AG10803 (cell line): ENCODE data around the gene UBR7.
"Not testable (repeated sequence)": the region's sequence is repeated elsewhere in the genome, so short reads cannot be mapped to it uniquely, and the experiment has no call there.

ENCODE experiments used
- DNase-seq: peaks from one replicate; pipeline ENCODE4 v3.0.0; 2010; ENCODE audit warnings: low read depth
- H3K4me3 ChIP-seq: 2 replicates; pipeline ENCODE4 v1.5.1; 2011; ENCODE audit warnings: mild to moderate bottlenecking, low read length, control low read depth
- TF ChIP-seq, protein P1 (sequence below): conservative IDR thresholded peaks from 2 replicates; pipeline ENCODE4 v1.5.1; 2011; ENCODE audit warnings: mild to moderate bottlenecking, low read length, control low read depth, inconsistent platforms

UBR7 gene

DNA sequence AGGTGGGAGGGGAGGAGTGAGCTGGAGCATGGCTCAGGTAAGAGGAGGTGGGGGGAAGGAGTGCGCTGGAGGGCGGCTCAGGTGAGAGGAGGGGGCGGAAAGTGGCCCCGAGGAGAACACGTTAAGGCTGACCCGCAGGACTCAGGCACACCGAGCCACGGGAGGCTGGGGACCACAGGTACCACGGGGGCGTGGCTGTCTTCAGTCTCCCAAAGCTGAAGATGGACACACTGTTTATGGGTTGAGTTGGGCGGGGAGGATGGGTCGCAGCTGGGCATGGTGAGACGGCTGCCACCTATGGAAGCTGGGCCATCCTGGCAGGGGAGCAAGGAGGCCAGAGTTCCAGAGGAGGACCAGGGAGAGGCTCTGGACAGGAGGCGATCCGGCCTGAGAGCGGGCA lies 23.5 kb downstream of the UBR7 start:
- TF ChIP-seq, protein P1, sequence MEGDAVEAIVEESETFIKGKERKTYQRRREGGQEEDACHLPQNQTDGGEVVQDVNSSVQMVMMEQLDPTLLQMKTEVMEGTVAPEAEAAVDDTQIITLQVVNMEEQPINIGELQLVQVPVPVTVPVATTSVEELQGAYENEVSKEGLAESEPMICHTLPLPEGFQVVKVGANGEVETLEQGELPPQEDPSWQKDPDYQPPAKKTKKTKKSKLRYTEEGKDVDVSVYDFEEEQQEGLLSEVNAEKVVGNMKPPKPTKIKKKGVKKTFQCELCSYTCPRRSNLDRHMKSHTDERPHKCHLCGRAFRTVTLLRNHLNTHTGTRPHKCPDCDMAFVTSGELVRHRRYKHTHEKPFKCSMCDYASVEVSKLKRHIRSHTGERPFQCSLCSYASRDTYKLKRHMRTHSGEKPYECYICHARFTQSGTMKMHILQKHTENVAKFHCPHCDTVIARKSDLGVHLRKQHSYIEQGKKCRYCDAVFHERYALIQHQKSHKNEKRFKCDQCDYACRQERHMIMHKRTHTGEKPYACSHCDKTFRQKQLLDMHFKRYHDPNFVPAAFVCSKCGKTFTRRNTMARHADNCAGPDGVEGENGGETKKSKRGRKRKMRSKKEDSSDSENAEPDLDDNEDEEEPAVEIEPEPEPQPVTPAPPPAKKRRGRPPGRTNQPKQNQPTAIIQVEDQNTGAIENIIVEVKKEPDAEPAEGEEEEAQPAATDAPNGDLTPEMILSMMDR: no peak
- no peak for DNase-seq
- H3K4me3 ChIP-seq: no peak overlapping the region

DNA sequence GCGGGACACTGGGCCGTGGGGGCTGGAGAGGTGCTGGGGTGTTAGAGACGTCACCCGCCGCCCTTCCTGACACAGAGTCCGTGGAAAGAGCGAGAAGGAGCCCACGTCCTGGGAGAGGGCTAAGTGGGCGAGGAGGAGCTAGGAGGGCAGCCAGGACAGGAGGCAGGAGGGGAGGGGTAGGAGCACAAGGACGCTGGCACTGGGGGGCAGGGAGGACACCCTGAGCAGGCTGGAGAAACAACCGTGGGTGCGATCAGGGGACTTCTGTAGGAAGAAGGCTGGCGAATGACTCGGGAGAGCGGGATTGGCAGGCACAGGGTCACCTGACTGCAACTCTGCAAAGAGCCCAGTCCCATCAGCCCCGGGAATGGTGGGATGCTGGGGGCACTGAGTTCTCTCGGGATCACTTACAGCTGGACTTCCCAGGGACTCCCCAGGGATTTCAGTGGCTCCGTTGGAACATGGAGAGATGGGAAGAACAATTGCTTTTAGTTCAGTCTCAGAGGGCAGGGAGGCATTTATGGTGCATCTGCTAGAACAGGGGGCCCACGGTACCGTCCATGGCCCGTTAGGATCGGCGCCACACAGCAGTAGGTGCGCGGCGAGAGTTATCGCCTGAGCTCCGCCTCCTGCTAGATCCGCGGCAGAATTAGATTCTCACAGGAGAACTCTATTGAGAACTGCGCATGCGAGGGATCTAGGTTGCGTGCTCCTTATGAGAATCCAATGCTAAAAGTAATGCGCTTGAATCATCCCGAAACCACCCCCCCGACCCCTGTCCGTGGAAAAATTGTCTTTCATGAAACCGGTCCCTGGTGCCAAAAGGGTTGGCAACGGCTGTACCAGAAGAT lies 24.3 kb downstream of the UBR7 start:
- DNase-seq: peak; percentile 34
- peak overlapping the region; percentile 63 for H3K4me3 ChIP-seq
- TF ChIP-seq, protein P1: no peak

DNA sequence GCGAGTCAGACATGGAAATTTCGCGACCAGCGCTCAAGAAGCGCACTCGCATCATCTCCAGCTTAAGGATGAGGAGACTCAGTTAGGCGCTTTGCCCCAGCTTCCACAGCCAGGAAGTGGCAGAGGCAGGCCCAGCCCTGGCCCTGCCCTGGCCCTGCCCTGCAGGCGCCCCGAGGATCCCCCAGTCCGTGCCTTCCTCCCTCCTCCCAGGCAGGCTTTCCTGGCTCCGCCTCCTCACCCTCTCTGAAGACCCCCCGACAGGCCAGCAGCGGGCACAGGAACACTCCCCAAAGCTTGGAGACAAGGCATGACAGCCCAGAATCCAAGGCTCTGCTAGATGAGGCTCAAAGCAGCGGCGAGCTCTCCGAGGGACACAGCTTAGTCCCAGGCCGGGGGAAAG lies 25.1 kb downstream of the UBR7 start:
- peak overlapping the region; percentile 63 for H3K4me3 ChIP-seq
- no peak for DNase-seq
- TF ChIP-seq, protein P1: no peak

DNA sequence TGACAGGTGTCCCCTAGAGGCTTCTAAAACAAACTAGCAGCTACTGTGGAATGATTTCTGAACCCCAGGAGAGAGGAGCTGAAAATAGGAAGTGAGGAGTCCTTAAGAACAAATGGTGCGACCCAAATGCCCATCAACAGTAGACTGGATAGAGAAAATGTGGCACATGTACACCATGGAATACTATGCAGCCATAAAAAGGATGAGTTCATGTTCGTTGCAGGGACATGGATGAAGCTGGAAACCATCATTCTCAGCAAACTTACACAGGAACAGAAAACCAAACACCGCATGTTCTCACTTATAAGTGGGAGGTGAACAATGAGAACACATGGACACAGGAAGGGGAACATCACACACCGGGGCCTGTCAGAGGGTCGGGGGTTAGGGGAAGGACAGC lies 26.0 kb downstream of the UBR7 start:
- not testable (repeated sequence) for DNase-seq, H3K4me3 ChIP-seq

DNA sequence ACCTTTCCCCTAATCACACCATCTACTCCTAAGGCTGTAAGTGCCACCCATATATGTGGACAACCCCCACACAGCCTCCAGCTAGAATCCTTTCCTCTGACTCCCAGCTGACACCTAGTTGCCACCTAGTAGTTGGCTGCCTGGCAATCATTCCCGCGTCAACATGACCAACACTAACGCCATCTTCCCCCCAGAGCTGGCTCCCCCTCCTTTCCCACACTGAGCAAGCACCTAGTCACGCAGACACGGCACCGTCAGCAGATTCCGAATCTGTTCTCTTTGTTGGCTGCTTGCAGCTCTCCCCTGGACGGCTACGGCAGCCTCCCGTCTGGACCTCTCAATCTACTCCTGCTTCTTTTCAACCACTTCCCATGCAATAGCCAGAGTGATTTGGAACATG lies 27.7 kb downstream of the UBR7 start:
- TF ChIP-seq, protein P1: no peak
- H3K4me3 ChIP-seq: no peak overlapping the region
- peak; percentile 76 for DNase-seq

DNA sequence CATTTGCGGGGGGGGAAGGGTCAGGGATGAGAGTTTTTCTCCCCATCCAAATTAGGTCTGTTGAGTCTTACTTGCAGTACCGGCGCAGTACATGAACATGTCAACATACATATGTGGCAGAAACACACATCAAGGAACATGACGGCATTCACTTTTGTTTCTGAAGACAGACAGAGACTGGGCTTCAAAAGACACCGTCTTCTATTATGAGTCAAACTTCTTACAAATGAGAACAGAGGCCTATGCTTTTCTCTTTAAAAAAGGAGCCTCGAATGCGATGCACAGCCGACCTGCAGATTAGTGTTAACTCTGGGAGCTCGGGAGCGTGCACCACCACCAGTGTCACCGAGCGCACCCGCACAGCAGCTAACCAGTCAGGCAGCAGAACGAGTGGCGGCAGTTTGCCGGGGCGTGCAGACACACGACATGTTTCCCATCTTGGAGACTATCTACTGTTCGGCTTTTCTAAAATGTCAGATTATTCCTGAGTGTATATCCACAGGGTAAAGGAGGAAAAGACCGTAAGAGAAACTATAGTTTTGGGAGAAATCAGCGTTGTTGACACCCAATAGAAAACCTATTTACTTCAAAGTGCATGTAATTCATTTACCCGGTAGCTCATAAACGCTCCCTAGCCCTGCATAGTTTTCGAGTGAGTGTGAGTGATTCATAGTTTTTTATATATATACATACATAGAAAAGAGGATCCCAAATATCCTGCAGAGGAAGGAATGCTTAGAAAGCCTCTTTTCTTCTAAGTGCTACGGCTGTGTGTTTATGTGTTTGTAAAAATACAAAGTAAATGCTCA lies 33.0 kb downstream of the UBR7 start:
- DNase-seq: peak; percentile 31
- H3K4me3 ChIP-seq: no peak overlapping the region
- TF ChIP-seq, protein P1: no peak

DNA sequence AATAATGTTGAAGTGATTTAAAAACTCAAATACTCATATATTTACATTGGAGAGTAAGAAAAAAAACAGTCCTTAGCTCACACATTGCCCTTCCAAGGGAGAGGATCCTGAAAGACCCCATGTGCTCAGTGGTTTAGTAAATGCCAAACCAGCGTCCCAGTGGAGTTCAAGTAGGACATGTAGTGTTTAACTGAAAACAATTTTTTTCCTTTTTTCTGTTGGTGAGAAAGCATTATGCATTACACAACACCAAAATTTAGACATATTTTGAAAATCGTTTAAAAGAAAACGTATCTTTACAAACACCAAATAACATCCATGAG lies 33.6 kb downstream of the UBR7 start:
- H3K4me3 ChIP-seq: no peak overlapping the region
- TF ChIP-seq, protein P1: no peak
- DNase-seq: no peak
